HepG2 (cell line): ENCODE data around the gene TP53TG5. TPM values are rescaled to one million over a fixed set of nuclear protein-coding genes. Genes with fewer than 3 reads are reported as not detected.

Experiments
- ATAC-seq: fragments of 200-7000 bp; cut with Tn5 transposase; 3 replicates; pipeline ENCODE4 v1.9.1; 2020; ENCODE audit warnings: mild to moderate bottlenecking, moderate library complexity
- BruUV-seq: library from RNA; stranded (reverse); fragments of 400-500 nt; replicated peaks from 2 replicates; lab custom pipeline; 2021; lab: Mats Ljungman, UMichigan
- CTCF ChIA-PET: fragments of 300-600 bp; formaldehyde crosslinking; extraction: SDS; loops from one replicate; lab custom pipeline; 2021; ENCODE audit warnings: low total read pairs, inconsistent platforms, low intra/inter-chr PET ratio; lab: Yijun Ruan, JAX
- POLR2A ChIA-PET: fragments of 350-600 bp; sonication (Branson Sonifier 250); formaldehyde crosslinking; loops from one replicate; lab custom pipeline; 2020; ENCODE audit warnings: antibody characterized with exemption, inconsistent platforms; lab: Yijun Ruan, JAX
- DNase-seq: peaks from one replicate; pipeline ENCODE4 v3.0.0-alpha.2; 2015; ENCODE audit warnings: low spot score
- FAIRE-seq: peaks from 3 replicates; lab custom pipeline; 2011; peaks lifted over from hg19 to GRCh38; lab: Jason Lieb, UNC
- H2AFZ ChIP-seq: one replicate; pipeline ENCODE4 v1.6.1; 2011; ENCODE audit warnings: low read length, inconsistent platforms
- H3K27ac ChIP-seq: fragments of 300-600 bp; 3 replicates; pipeline ENCODE4 v1.8.0; 2011; ENCODE audit warnings: mixed run types, mild to moderate bottlenecking, mixed read lengths, low read length, inconsistent platforms; ENCODE audit not compliant: insufficient read depth; ENCODE audit errors: extremely low read length
- H3K27me3 ChIP-seq, 2 experiments: fragments of 200-600 bp in 1 of 2; 2 replicates in 1 of 2; 3 replicates in 1 of 2; pipeline versions ENCODE4 v1.6.0 to v1.8.0; 2011; ENCODE audit warnings: low read length in 2 of 2, mild to moderate bottlenecking in 2 of 2, moderate library complexity in 2 of 2, inconsistent platforms in 1 of 2; ENCODE audit not compliant: insufficient read depth in 2 of 2, control insufficient read depth in 1 of 2
- H3K36me3 ChIP-seq, 2 experiments: fragments of 200-600 bp in 1 of 2; replicated peaks in 1 of 2; 2 replicates in 1 of 2; 3 replicates in 1 of 2; pipeline versions ENCODE4 v1.5.1 to v1.8.0; 2011; ENCODE audit warnings: low read length in 2 of 2, inconsistent platforms in 1 of 2; ENCODE audit not compliant: insufficient read depth in 2 of 2, control insufficient read depth in 1 of 2
- H3K4me1 ChIP-seq: 2 replicates; pipeline ENCODE4 v1.5.1; 2012; ENCODE audit warnings: low read length, inconsistent platforms; ENCODE audit not compliant: insufficient read depth
- H3K4me2 ChIP-seq: 2 replicates; pipeline ENCODE4 v1.6.0; 2011; ENCODE audit warnings: low read depth, low read length, inconsistent platforms
- H3K4me3 ChIP-seq, 3 experiments: fragments of 200-600 bp in 1 of 3; sonication (generic), shearing (Covaris generic) in 1 of 3; replicated peaks in 1 of 3; 2 replicates each; pipeline ENCODE4 v1.5.1; 2011 to 2016; ENCODE audit warnings: low read length in 3 of 3, inconsistent platforms in 2 of 3, low read depth in 2 of 3, mild to moderate bottlenecking in 2 of 3, control low read depth in 1 of 3, mixed read lengths in 1 of 3; ENCODE audit not compliant: insufficient read depth in 1 of 3
- H3K79me2 ChIP-seq: one replicate; pipeline ENCODE4 v1.6.1; 2011; ENCODE audit warnings: low read length, inconsistent platforms; ENCODE audit not compliant: insufficient read depth
- H3K9ac ChIP-seq: 2 replicates; pipeline ENCODE4 v1.6.0; 2011; ENCODE audit warnings: mild to moderate bottlenecking, low read depth, low read length, inconsistent platforms; ENCODE audit not compliant: insufficient read depth
- H3K9me3 ChIP-seq: 2 replicates; pipeline ENCODE4 v1.5.1; 2012; ENCODE audit warnings: mild to moderate bottlenecking, low read length
- H4K20me1 ChIP-seq: 2 replicates; pipeline ENCODE4 v1.6.0; 2011; ENCODE audit warnings: inconsistent platforms, mild to moderate bottlenecking, low read length, moderate library complexity; ENCODE audit not compliant: insufficient read depth
- CTCF ChIP-seq: sonication (generic); formaldehyde crosslinking; IDR thresholded peaks from 2 replicates; pipeline ENCODE4 v1.5.0; 2020; ENCODE audit warnings: mild to moderate bottlenecking, missing genetic modification reagents, moderate library complexity
- SNAPC4 ChIP-seq: sonication (generic); formaldehyde crosslinking; IDR thresholded peaks from 2 replicates; pipeline ENCODE4 v1.4.0; 2020; ENCODE audit warnings: mild to moderate bottlenecking, missing genetic modification reagents
- WGBS: methylation state at CpG from one replicate; pipeline ENCODE4 v1.1.6; 2017; ENCODE audit warnings: low lambda C conversion rate; 5-methylcytosine and 5-hydroxymethylcytosine counted together
- in situ Hi-C: cut with HindIII; loops from 2 replicates; pipeline ENCODE4 v1.10.0; 2017; ENCODE audit warnings: low pct_unique_long_range_greater_than_20kb; ENCODE audit not compliant: extremely low pct_ligation_motif_present
- intact Hi-C: fragments of 100-400 bp; cut with micrococcal nuclease; formaldehyde crosslinking; loops from one replicate; pipeline ENCODE4 v1.10.0; 2022; ENCODE audit not compliant: unreplicated experiment
- polyA plus RNA-seq, 8 experiments: library from polyadenylated mRNA; depleted of rRNA in 3 of 8; stranded (reverse) in 7 of 8; unstranded in 1 of 8; fragments of >200 nt; fragmentation: Illumina TruSeq in 4 of 8; extraction: Trizol in 4 of 8; gene quantifications; 2 replicates each; pipeline versions ENCODE4 v1.2.1 to v1.2.3, GENCODE V29; 2011 to 2016; ENCODE audit warnings: low read depth in 4 of 8, missing spikeins in 1 of 8, mixed read lengths in 1 of 8; ENCODE audit not compliant: insufficient read depth in 1 of 8
- total RNA-seq, 5 experiments: library from RNA; depleted of rRNA; stranded (reverse); fragments of >200 nt; fragmentation: Illumina TruSeq; extraction: Trizol; gene quantifications; 2 replicates each; pipeline ENCODE4 v1.2.3, GENCODE V29; 2016; ENCODE audit warnings: low read depth in 1 of 5

Gene TP53TG5
- total and polyA plus RNA-seq, 2 of the 13 experiments (the other 11 are each of a cell fraction or from before 2014, with no cell fraction given) = 0.11 TPM; not detected in 1

DNA sequence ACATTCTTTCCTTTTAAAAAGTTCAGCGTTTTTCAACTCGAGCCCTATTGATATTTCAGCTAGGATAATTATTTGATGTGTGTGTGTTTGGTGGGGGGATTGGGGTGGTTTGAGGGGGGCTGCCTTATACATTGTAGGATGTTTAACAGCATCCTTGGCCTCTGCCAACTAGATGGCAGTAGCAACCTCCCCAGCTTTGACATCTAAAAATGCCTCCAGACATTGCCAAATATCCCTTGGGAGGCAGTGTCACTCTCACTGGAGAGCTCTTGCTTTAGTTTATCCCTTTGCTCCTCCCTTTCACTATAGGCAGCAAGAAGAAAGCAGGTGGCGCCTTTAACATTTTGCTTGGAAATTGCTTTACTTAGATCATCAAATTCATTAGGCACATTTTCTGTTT lies 14.6 kb upstream of the TP53TG5 start:
- intact Hi-C loops = loop anchor here (5.0 kb wide), 1 partner anchor 45 kb away; no protein-coding TSS in a partner anchor
- FAIRE-seq (no peak), DNase-seq (no peak), ATAC-seq (no peak)
- H3K9ac ChIP-seq = no peak overlapping the region
- in situ Hi-C loops = no loop called here
- no peaks in the 10 kb centered on the region for H4K20me1 ChIP-seq
- H3K4me2 ChIP-seq = no peak overlapping the region
- H3K36me3 ChIP-seq = no peaks in the 10 kb centered on the region
- CTCF ChIA-PET = no interaction called here
- peak; percentile 22 for TF ChIP-seq CTCF (CRISPR knock-in tag)
- no peak for TF ChIP-seq SNAPC4 (CRISPR knock-in tag)
- BruUV-seq = no TSS peak
- H3K4me3 ChIP-seq = no peak overlapping the region
- no peaks in the 10 kb centered on the region for H3K27me3 ChIP-seq
- H2AFZ ChIP-seq = no peak overlapping the region
- no peak overlapping the region for H3K27ac ChIP-seq
- 32% methylated on average over 3 of the region's 3 CpGs for WGBS
- H3K4me1 ChIP-seq = no peaks in the 10 kb centered on the region
- H3K79me2 ChIP-seq = no peaks in the 10 kb centered on the region
- POLR2A ChIA-PET = no interaction called here
- H3K9me3 ChIP-seq = no peaks in the 10 kb centered on the region
